COLO668 (cell line): ENCODE data around the gene LRRC71.

Source experiments
- DNase-seq: peaks from one replicate; lab custom pipeline; 2025; ENCODE audit not compliant: unreplicated experiment; lab: John Stamatoyannopoulos, UW

LRRC71 gene

GRCh38 chr1:156920233-156921052, at the start of gene LRRC71:
LRRC71 (plus strand) TSS chr1:156920632; CDS start chr1:156920804, 172 bp downstream.
- peak; percentile 63 for DNase-seq

DNA sequence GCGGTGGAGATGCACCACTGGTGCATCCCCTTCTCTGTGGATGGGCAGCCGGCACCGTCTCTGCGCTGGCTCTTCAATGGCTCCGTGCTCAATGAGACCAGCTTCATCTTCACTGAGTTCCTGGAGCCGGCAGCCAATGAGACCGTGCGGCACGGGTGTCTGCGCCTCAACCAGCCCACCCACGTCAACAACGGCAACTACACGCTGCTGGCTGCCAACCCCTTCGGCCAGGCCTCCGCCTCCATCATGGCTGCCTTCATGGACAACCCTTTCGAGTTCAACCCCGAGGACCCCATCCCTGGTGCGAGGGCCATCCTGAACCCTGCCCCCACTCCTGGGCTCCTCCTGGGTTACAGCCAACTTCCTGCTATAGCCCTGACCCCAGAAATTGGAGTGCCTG, 46.8 kb upstream of the LRRC71 start:
- DNase-seq: no peak

DNA sequence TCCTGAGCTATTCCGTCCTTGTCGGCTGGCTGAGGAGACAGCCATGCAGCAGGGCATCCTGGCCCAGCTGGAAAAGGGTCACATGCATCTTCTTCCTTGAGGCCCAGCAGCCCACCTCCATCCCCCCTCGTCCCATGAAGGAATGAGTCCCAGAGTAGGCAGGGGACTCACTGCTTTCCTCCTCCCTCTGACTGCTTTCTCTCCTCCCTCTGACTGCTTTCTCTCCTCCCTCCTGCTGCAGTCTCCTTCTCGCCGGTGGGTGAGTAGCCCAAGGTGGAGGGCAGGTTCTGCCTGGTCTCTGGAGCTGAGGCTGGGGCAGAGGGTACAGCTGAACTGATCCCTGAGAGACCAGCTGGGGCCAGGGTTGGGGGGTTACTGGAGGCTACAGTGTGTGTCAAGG, 46.3 kb upstream of the LRRC71 start:
- no peak for DNase-seq

DNA sequence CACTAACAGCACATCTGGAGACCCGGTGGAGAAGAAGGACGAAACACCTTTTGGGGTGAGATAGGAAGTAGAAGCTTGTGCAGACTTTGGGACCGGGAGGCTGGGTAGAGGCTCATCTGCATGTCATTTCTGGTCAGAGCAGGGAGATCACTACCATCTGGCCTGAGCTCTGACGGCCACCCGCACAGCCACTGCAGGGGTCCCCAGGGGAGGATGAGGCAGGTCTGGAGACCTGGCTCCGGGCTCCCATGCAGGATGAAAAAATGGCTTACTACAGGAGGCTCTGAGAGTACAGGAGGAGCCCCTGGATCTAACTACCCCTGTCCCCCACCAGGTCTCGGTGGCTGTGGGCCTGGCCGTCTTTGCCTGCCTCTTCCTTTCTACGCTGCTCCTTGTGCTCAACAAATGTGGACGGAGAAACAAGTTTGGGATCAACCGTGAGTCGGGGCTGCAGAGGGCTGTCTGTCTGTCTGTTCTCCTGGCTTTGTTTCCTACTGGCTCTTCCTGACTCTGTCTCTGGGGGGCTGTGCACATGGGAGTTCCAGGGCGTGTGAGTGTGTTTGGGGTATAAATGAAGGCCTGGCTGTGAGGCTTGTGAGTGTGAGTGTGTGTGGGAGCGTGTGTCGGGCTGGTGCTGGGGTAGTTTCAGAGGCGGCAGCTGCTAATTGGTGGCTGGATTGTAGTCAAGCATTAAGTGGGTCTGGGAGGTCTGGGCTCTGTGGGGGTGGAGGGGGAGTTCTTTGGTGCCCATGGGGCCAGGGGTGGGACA, 45.7 kb upstream of the LRRC71 start:
- no peak for DNase-seq

DNA sequence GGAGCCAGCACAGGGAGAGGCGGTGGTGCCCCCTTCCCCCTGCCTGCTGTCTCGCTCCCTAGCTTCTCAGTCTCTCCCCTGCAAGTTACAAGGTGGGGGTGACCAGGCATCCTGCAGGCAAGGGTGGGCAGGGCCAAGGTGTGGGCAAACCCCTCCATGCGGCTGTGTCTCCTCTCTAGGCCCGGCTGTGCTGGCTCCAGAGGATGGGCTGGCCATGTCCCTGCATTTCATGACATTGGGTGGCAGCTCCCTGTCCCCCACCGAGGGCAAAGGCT, 45.2 kb upstream of the LRRC71 start:
- no peak for DNase-seq

- no peak for DNase-seq
Observed at GRCh38 chr1:156876281-156876680, 44.2 kb upstream of the LRRC71 start.

DNA sequence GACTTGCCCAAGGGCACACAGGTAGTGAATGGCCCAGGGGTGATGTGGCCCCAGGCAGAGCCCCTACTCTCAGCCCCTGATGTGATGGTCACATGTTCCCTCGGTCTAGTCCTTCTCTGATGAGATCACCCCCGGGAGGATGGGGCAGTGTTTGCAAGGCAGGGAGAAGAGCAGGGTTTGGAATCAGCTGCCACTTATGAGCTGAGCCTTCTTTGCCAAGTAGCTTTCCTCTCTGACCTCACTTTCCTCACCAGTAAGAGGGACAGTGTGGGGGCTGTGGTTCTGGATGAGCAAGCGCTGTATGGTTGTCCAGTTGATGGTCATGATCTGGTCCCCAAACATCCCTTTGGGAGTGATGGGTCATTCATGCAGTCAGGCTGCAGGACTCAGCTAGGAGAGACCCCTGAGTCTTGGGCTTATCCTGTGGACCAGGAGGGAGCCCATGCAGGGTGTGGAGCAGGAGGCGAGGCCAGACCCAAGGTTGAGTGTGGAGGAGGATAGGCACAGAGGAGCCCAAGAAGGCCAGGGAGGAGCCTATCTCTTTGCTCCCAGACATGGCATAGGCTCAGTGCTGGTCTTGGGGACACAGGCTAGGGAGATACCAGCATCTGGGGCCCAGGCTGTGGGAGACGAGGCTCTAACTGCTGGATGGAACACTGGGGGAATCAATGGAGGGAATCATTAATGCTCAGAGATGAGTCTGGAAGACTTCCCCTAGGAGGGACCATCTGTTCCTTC, 42.8 kb upstream of the LRRC71 start:
- DNase-seq: no peak

DNA sequence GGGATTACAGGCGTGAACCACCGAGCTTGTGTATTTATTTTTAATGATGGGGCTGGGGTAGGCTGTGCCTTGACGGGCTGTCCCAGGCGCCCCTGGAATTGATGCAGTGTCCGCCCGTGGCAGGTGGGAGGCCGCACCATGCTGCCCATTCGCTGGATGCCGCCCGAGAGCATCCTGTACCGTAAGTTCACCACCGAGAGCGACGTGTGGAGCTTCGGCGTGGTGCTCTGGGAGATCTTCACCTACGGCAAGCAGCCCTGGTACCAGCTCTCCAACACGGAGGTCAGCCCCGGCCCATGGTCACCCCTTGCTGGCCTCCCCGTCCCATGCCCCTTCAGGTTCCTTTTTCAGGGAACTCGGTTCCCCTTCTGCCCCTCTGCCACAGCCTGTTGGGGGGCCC, 40.6 kb upstream of the LRRC71 start:
- DNase-seq: no peak

DNA sequence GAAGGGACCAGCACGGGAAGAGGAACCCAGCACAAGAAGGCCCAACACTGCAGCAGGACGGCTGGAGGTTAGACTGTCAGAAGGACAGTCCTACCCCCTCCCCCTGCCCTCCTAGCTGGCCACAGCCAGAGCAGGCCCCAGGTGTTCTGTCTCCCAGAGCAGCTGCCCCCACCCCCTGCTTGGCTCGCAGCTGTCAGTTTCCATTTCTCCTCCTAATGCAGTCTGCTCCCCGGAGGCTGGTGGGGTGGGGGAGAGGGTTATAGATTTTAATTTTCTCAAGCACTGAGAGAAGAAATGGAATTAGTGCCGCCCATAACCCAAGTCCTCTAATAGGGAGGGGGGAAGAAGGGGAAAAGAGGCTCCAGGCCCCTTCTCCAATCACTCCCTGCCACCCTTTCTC, 40.0 kb upstream of the LRRC71 start:
- DNase-seq: no peak

- DNase-seq: no peak
Observed at GRCh38 chr1:156881101-156881500, 39.3 kb upstream of the LRRC71 start.

DNA sequence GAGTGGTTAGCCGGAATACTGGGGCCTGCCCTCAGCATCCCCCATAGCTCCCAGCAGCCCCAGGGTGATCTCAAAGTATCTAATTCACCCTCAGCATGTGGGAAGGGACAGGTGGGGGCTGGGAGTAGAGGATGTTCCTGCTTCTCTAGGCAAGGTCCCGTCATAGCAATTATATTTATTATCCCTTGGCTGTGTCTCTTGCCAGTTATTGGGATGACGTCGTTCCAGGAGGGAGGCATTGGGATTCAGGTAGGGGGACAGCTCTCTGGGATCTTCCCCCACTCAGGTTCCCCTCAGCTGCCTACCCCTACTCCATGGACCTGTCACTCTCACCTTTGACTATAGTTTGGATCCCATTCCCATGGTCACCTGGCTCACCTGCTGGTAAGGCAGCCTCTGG, 38.8 kb upstream of the LRRC71 start:
- DNase-seq: no peak

GRCh38 chr1:156882543-156882942, 37.9 kb upstream of the LRRC71 start:
- DNase-seq: no peak

DNA sequence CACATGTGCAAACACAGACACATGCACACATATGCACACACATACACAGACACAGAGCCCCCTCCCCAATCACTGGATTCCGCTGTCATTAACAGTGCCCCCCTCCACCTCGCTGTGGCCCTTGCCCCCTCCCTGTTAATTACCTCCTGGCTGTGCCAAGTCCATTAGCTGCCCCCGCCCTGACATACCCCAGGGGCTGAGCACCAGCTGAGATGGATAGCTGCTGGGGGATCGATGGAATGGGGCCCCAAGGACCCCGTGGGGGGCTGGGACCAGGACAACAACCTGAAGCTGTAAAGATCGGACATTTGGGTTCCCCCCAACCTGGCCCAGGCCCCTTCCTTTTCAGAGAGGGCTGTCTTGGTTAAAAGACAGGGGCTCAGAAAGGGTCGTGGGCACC, 36.5 kb upstream of the LRRC71 start:
- no peak for DNase-seq

DNA sequence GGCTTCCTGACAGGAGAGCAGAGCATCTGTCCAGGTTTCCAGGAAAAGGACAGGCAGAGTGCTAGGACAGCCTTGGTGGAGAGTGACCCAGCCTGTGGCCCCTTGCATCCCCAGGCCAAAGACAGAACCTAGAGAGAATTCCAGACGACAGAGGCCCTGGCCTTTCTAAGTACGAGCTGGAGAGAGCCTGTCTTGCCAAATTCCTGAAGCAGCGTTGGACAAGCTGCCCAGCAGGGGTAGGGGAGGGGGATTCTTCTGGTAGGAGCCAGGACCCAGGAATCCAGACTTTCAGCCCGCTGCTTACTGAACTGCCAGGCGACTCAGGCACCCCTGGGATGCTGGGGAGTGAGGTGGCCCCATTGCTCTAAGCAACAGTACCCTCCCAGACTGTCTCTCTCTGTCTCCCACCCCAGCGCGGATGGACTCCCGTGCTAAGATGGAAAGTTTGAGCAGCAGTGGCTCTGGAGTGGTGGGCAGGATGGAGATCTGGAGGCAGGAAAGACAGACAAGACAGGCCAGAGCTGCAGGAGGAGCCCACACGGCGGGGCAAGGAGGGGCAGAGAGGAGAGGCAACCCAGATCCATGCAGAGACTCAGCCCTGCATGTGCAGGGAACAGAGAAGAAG, 35.8 kb upstream of the LRRC71 start:
- no peak for DNase-seq

DNA sequence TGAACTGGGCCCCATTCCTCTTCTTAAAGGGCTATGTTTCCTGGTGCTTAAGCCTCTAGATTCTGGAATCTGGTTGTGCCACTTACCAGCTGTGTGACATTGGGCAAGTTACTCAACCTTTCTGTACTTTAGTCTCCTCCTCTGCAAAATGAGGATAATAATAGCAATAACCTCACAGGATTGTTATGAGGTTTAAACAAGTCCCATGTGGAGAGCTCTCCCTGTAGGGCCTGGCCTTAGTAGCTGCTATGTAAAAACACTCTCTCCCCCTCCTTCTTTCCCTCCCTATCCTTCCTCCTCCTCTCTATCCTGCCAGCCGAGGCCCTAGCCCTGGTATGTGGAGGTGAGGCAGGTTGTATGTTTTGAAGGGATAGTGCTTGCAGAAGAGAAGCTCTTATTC, 35.1 kb upstream of the LRRC71 start:
- DNase-seq: no peak

- no peak for DNase-seq
Observed at GRCh38 chr1:156885880-156886355, 34.5 kb upstream of the LRRC71 start.

- no peak for DNase-seq
Observed at GRCh38 chr1:156886583-156887281, 33.7 kb upstream of the LRRC71 start.

GRCh38 chr1:156887317-156887716, 33.1 kb upstream of the LRRC71 start:
- no peak for DNase-seq

GRCh38 chr1:156887734-156888133, 32.7 kb upstream of the LRRC71 start:
- no peak for DNase-seq

DNA sequence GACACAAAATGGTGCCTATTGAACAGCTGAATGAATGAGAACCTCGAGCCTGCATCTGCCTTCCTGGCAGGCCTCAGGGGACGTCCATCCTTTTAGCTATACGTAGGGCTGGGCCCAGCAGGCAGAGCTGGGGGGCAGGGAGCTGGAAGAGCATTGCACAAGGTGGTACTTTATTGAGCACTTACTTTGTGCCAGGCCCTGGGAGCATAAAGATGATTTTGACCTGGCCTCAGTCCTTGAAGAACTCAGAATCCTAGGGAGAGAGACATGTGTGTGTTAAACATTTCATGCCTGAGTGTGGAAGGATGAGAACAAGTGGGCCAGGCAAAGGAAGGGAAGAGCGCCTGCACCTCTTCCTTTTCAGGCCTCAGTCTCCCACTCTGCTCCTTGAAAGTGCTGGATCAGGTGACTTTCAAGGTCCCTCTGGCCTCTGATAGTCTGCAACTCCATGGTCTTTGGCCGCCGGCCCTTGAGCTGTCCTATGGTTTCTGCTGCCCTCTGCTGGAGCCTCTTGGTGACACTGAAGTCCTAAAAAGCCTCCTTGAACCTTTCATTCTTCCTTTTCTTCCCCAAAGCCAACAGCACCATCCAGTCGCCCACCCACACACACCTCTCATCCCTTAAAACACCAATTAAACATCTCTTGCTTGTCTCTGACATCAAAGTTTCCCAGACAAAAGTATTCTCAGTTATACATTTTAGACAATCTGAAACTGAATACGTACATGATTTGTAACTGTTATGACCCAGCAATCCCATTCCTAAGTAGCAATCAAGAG, 30.4 kb upstream of the LRRC71 start:
- peak; percentile 80 for DNase-seq
